C4-2B (cell line): ENCODE results near the gene RHBDF2.

Source experiments
- CTCF ChIP-seq: fragments of 450-650 bp; conservative IDR thresholded peaks from 2 replicates; pipeline ENCODE4 v1.5.1; 2017; ENCODE audit warnings: mild to moderate bottlenecking
- ZFX ChIP-seq: fragments of 450-650 bp; IDR thresholded peaks from 2 replicates; pipeline ENCODE4 v1.6.1; 2017

DNA sequence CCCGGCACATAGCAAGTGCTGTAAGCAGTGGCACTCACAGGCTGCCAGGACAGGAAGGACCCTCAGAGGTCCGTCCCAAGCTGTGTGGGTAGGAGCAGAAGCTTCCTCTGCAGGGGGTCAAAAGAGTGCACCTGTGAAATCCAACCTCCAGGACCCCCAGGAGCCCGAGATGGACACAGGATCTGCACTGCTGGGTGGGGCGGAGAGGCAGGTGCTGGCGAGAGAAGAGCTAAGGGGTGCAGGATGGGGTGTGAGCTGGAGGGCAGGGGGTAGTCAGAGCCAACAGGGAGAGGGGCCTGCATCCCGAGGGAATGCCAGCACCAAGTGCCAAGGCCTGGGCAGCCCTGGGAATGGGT, 34.5 kb downstream of the RHBDF2 start:
- no peak for TF ChIP-seq CTCF
- TF ChIP-seq ZFX = no peak
